Inflammatory macrophage treated with lipopolysaccharide for 4 hours (primary cell): ENCODE data around the gene SORCS1.

Source experiments
- DNase-seq: peaks from one replicate; pipeline ENCODE4 v3.0.0-alpha.2; 2020

The SORCS1 gene

GRCh38 chr10:106567629-106568028 is 596.9 kb downstream of the SORCS1 start:
- DNase-seq = no peak

GRCh38 chr10:106566873-106567272 is 597.6 kb downstream of the SORCS1 start:
- DNase-seq = no peak

DNA sequence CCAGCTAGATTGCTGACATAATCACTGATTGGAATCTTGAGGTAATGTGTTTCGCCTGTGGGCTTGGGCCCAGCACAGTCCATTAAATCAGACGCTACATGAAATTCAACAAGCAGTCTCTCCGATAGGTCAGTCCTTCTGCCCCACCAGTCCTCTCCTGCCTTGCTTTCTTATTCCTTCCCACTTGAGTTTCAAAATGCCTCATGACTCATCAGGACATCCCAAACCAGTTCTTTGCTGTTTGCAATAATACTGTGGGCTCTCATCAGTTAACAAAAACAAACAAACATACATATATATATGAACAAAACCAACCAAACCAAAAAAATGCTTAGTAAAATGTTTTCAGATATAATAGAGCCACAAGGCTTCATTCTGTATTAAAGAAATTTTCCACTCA is 599.0 kb downstream of the SORCS1 start:
- DNase-seq = no peak

GRCh38 chr10:106563384-106563783 is 601.1 kb downstream of the SORCS1 start:
- no peak for DNase-seq

DNA sequence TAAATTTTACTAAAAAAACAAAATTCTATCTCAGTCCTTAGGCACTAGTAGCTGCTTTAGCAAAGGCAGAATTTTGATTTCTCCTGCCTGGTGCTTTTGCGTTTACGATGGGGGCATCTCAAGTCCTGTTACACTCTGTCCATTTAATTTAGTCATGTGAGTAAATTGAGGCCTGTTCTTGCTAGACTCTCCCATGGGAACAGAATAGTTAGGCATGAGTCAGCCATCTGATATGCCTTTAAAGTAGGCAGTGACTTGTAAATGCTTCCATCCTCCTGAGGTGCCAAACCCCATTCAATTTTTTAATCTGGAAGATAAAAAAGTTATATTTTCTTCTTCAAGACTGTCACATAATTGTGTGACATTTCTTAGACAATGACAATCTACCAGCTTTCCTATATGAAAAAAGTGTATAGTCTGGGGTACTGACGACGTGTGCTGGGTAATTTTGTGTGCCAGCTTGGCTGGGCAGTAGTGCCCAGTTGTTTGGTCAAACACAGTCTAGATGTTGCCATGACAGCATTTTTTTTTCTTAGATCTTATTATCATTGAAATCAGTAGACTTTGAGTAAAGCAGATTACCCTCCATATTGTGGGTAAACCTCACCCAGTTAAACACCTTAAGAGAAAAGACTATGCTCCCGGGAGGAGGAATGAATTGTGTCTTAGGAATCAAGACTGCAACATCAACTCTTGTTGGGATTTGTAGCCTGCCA is 603.4 kb downstream of the SORCS1 start:
- DNase-seq = no peak

- no peak for DNase-seq
These were observed 605.1 kb downstream of the SORCS1 start for GRCh38 chr10:106559442-106559841.

DNA sequence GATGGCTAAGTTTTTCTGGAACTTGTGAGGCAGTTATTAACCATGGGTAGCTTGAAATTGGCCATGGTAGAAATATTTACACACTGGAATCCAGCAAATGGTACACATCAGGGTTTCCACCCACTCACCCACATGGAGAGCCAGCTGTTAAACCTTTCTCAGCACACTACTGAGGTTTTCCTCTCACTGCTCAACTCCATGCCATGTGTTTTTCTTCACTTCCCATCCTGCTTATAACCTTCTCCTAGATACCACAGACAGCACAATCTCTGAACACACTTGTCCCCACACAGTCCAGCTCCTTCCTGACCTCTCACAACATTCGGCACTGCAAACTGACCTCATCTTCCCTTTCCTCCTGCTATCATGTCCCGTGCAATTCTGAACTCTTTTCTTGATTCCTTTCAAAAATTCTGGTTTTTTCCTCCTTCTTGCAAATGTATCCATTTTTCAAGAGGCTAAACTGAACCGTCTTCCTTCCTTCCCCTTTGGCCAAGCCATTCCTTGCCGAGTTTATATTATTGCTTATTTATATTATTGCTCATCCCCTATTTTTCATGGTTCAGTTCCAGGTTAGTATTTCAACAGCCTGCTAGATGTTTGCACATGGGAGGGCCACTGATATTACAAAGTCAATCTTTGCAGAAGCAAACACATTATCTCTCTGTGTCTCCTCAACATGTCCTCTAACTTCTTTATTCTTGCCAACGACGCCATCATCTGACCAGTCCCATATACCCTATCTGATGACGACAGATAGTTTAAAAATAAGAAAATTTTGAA is 606.4 kb downstream of the SORCS1 start:
- no peak for DNase-seq

GRCh38 chr10:106557053-106557452 is 607.5 kb downstream of the SORCS1 start:
- DNase-seq = no peak

- no peak for DNase-seq
These were observed 608.9 kb downstream of the SORCS1 start for GRCh38 chr10:106555599-106555998.

DNA sequence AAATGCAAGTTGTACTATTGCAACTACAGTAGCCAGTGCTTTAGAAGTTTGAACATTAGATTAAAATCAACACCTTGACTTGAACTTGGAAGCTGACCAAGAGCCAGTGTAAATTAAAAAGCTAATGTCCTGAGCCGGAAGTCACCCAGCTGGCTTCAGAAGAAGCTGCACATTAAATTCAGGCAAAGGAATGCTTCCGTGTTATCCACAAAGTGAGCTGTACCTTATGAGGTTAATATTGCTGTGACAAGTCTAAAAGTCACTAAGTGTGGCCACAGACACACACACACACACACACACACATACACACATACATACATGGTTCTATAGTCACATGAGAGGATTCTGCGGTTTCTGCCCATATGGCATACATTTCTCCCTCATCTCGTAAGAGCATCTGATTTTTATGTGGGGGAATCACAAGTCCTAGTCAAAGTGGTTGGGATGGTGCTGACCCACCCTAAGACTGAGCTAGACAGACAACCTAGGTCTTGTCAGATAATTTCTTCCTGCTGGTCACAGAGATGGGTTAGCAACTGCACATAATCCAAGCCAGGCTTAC is 612.9 kb downstream of the SORCS1 start:
- DNase-seq = no peak

DNA sequence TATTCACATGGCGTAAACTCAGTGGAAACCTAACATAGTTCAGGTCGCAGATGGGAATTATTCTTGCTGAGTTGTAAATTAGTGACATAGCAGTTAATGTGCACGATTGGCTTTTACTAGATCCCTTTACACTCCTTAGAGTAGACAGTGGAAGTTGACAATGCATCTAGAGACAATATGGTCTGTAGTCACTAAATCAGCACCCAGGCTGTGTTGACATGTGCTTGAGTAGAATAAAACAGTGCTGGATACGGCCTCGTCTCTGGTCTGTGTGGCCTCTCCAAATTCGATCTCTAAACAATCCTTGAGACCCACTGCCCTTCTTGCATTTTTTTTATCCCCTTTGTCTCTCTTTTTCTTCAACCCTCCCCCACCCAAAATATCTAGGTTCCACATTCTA is 615.7 kb downstream of the SORCS1 start:
- no peak for DNase-seq

- DNase-seq = no peak
These were observed 617.4 kb downstream of the SORCS1 start for GRCh38 chr10:106547047-106547635.

GRCh38 chr10:106542461-106542860 is 622.0 kb downstream of the SORCS1 start:
- DNase-seq = no peak

DNA sequence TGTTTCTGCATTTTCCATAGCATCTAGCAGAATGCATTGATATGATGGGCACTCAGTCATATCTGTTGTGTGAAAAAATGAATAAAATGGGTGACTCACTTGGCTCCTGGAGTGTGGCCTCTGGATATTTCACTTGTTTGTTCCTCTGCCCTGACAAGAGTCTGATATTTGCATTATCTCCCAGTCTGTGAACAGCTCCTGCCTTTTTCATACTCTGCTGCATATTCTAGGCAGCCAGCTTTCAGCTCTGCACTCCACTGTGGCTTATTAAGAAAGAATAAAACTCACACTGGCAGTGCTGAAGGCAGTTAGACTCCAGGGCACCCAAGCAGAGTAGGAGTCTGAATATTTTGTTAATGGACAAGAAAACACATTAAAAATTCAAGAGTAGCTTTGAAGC is 623.9 kb downstream of the SORCS1 start:
- no peak for DNase-seq

- no peak for DNase-seq
These were observed 626.6 kb downstream of the SORCS1 start for GRCh38 chr10:106537866-106538265.

DNA sequence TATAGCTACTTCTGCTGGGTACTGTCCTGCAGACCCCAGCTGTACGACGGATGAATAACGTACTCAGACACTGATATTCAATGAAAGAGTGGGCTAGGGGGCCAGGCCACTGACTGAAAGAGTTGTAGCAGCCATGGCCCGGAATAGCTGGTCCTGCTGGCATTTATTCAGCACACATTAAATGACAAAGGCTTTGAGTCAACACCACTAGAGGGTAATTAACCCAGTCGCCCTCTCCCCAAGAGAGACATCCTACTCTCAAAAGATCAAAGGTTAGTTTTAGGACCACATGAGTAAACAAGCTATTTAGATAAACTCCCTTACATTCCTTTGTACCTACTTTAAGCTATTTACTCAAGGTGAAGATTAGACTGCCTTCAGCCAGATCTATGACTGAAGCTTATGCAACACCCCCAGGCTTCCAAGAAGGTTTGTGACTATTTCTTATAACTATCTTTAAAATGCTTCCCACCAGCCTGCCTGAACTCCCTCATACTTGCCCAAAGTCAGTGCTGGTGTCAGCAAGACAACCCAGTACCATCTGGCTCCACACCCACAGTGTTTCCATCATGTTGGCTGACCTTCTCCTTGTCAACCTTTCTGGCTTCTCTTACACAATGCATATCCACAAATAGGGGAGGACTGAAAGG is 629.1 kb downstream of the SORCS1 start:
- DNase-seq = no peak

DNA sequence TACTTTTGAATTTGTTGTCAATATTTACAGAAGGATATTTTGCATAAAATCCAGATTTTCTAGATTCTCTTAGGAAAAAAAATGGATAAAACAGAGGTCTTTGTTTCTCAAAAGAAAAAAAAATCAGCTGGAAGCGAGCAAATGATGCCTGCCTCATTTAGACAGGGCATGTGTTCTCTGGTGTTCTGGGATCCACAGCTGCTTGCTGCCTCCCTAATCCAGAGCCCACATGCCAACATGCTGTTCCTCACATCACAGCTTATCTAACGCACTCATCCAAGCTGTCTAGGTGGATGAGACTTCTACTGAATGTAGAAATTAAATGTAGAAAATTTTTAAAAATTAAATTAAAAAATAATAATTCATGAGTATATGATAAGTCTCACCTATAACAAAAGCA is 630.1 kb downstream of the SORCS1 start:
- DNase-seq = no peak

DNA sequence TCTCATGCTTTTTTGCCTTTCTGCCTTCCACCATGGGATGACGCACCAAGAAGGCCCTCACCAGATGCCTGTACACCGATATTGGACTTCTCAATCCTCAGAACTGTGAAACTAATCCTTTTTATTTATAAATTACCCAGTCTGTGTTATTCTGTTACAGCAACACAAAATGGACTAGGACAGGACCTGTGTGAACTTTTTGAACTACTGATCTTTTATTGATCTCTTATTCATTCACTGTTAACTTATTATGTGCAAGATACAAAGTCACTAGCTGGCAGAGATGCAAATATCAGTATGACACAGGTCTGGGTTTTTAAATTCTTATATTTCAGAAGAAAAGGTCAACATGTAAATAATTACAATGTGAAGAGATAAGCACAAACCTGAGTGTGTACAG is 635.8 kb downstream of the SORCS1 start:
- no peak for DNase-seq

- no peak for DNase-seq
These were observed 638.7 kb downstream of the SORCS1 start for GRCh38 chr10:106525835-106526234.
